OCI-LY1 (cell line): Measurements from ENCODE around the gene ANKRD11.

Experiments used
- CTCF ChIP-seq: fragments of 200-600 bp; sonication (generic), shearing (Covaris generic); IDR thresholded peaks from 2 replicates; pipeline ENCODE4 v1.5.1; 2017; ENCODE audit warnings: mild to moderate bottlenecking, antibody characterized with exemption, low read length, moderate library complexity, mixed read lengths
- EZH2 ChIP-seq: fragments of 200-600 bp; sonication (generic), shearing (Covaris generic); IDR thresholded peaks from 2 replicates; pipeline ENCODE4 v1.8.0; 2017; ENCODE audit warnings: borderline replicate concordance, mixed run types, mild to moderate bottlenecking, antibody characterized with exemption, low read length, moderate library complexity, mixed read lengths

GRCh38 chr16:89523680-89524344 lies 33.5 kb upstream of the ANKRD11 start:
- TF ChIP-seq EZH2, result no peak
- TF ChIP-seq CTCF, result no peak
